Psoas muscle (tissue), 8 donors: ENCODE results near the gene KATNB1. TPM values are rescaled to one million over a fixed set of nuclear protein-coding genes. Genes with fewer than 3 reads are reported as not detected.

Source experiments
- ATAC-seq, 4 donors: fragments of 200-7000 bp; cut with Tn5 transposase; one replicate each; pipeline ENCODE4 v1.9.1; 2020; ENCODE audit warnings: moderate library complexity in 3 of 4, mild to moderate bottlenecking in 2 of 4
- DNase-seq, 2 donors: peaks; one replicate each; pipeline ENCODE4 v3.0.0-alpha.2; 2020
- H3K27ac ChIP-seq: fragments of 200-600 bp; one replicate; pipeline ENCODE4 v1.8.0; 2022
- H3K27me3 ChIP-seq, 3 donors: fragments of 200-600 bp in 1 of 3; one replicate each; pipeline versions ENCODE4 v1.6.1 to v1.8.0; 2013 to 2022; ENCODE audit warnings: low read length in 2 of 3, mild to moderate bottlenecking in 2 of 3, moderate library complexity in 1 of 3; ENCODE audit not compliant: insufficient read depth in 3 of 3
- H3K36me3 ChIP-seq, 2 donors: fragments of 200-600 bp in 1 of 2; one replicate each; pipeline versions ENCODE4 v1.6.1 to v1.8.0; 2013 to 2022; ENCODE audit warnings: low read depth in 1 of 2, mild to moderate bottlenecking in 1 of 2, moderate library complexity in 1 of 2; ENCODE audit not compliant: insufficient read depth in 1 of 2
- H3K4me1 ChIP-seq: fragments of 200-600 bp; one replicate; pipeline ENCODE4 v1.8.0; 2022
- H3K4me3 ChIP-seq: fragments of 200-600 bp; one replicate; pipeline ENCODE4 v1.8.0; 2022; ENCODE audit warnings: mild to moderate bottlenecking
- H3K9me3 ChIP-seq: fragments of 200-600 bp; one replicate; pipeline ENCODE4 v1.8.0; 2022
- CTCF ChIP-seq: fragments of 200-600 bp; IDR thresholded peaks from one replicate; pipeline ENCODE4 v1.8.0; 2022; ENCODE audit warnings: antibody characterized with exemption
- WGBS, 3 donors: extraction: QIAGEN DNeasy Blood & Tissue Kit; methylation state at CpG; one replicate each; pipeline versions ENCODE4 v1.1.6 to v1.1.7; 2013; 5-methylcytosine and 5-hydroxymethylcytosine counted together
- intact Hi-C, 2 donors: fragments of 100-400 bp; cut with DNase I; formaldehyde crosslinking; loops; one replicate each; pipeline versions ENCODE4 v1.11.0 to v1.14.2; 2022
- polyA plus RNA-seq, 3 donors: library from polyadenylated mRNA; stranded (reverse); fragments of 200-250 nt; gene quantifications; one replicate each; pipeline ENCODE4 v1.2.3, GENCODE V29; 2013
- total RNA-seq, 4 donors: library from RNA; stranded (reverse); fragmentation: NEBNext Ultra II Directional in 2 of 4; extraction: Animal tissue kit (Norgen Biotek cat#: 25700) in 2 of 4; gene quantifications; one replicate each; pipeline versions ENCODE4 v1.2.1 to v1.2.4, GENCODE V29; 2021 to 2023
- donor health status: healthy with polysubstance abuse.
- donor health status: DM: no; HTN: no; CAD: no; lungs with moderate emphysema.
- donor health status: Bipolar disorder and iron deficiency.
- donor health status: healthy.
- donor health status: DM: yes; HTN: yes; CAD: no.
- donor health status: DM: no; HTN: no; CAD: no.
- donor health status: DM: no; HTN: no; CAD: no.
- donor health status: DM: yes; HTN: yes; CAD: no.

Gene KATNB1
- total and polyA plus RNA-seq, 7 donors: 6.3 to 15.6 (median 9.2) TPM

GRCh38 chr16:57732714-57733113 lies 2.9 kb upstream of the KATNB1 start:
- Histone ChIP-seq H3K4me3 (no peak overlapping the region), H3K4me1 (no peaks in the 10 kb centered on the region), H3K27me3 (no peaks in the 10 kb centered on the region), H3K9me3 (no peaks in the 10 kb centered on the region), H3K36me3 (no peaks in the 10 kb centered on the region), H3K27ac (no peak overlapping the region)
- no peak for TF ChIP-seq CTCF
- ATAC-seq (no peak), DNase-seq (no peak)
- intact Hi-C loops: no loop called here
- 66 to 67% (median 67%) methylated on average over 2 of the region's 2 CpGs for WGBS, 3 donors

GRCh38 chr16:57734308-57734924 lies 1.2 kb upstream of the KATNB1 start:
- no peaks in the 10 kb centered on the region for H3K4me1 ChIP-seq
- TF ChIP-seq CTCF: no peak
- DNase-seq (no peak), ATAC-seq (peak in 1 of 4 donors; percentile 7)
- no peaks in the 10 kb centered on the region for H3K27me3 ChIP-seq
- no peaks in the 10 kb centered on the region for H3K9me3 ChIP-seq
- peak overlapping the region; percentile 89 for H3K27ac ChIP-seq
- peak overlapping the region; percentile 89 for H3K4me3 ChIP-seq
- no peaks in the 10 kb centered on the region for H3K36me3 ChIP-seq
- WGBS, 3 donors: 55 to 58% (median 56%) methylated on average over 20 of the region's 20 CpGs
- intact Hi-C loops: no loop called here

- DNase-seq (peak; percentile 98 to 99), ATAC-seq (peak; percentile 94 to 96 (median 95))
- Histone ChIP-seq H3K4me3 (peak overlapping the region; percentile 89), H3K36me3 (no peaks in the 10 kb centered on the region), H3K27ac (peak overlapping the region; percentile 89), H3K27me3 (no peaks in the 10 kb centered on the region), H3K9me3 (no peaks in the 10 kb centered on the region), H3K4me1 (no peaks in the 10 kb centered on the region)
- no peak for TF ChIP-seq CTCF
- intact Hi-C loops: no loop called here
- WGBS, 3 donors: 0% methylated on average over 45 of the region's 45 CpGs
These were observed 430 bp upstream of the KATNB1 start for GRCh38 chr16:57734925-57735754.

- H3K27ac ChIP-seq: peak overlapping the region; percentile 56
- no peaks in the 10 kb centered on the region for H3K9me3 ChIP-seq
- ATAC-seq: no peak
- peak overlapping the region; percentile 89 for H3K4me3 ChIP-seq
- 16 to 20% (median 16%) methylated on average over 23 of the region's 23 CpGs for WGBS, 3 donors
- H3K4me1 ChIP-seq: no peaks in the 10 kb centered on the region
- TF ChIP-seq CTCF: no peak
- DNase-seq: no peak
- no peaks in the 10 kb centered on the region for H3K27me3 ChIP-seq
- intact Hi-C loops: no loop called here
- H3K36me3 ChIP-seq: no peaks in the 10 kb centered on the region
These were observed 1.1 kb downstream of the KATNB1 start for GRCh38 chr16:57736419-57737351.
